CD4-positive, alpha-beta memory T cell (primary cell): ENCODE results near the gene NBAS. TPM values are rescaled to one million over a fixed set of nuclear protein-coding genes. Genes with fewer than 3 reads are reported as not detected.
A peak's percentile ranks its signal among the peaks of the same experiment; 100 is the strongest.

Experiments used
- CTCF ChIA-PET: fragments of 350-600 bp; sonication (Branson Sonifier 250); formaldehyde crosslinking; loops from one replicate; lab custom pipeline; 2021; ENCODE audit warnings: inconsistent platforms; ENCODE audit not compliant: partially characterized antibody; lab: Charles Lee
- POLR2A ChIA-PET: fragments of 350-600 bp; sonication (Branson Sonifier 250); formaldehyde crosslinking; loops from one replicate; lab custom pipeline; 2021; ENCODE audit not compliant: partially characterized antibody; lab: Charles Lee
- DNase-seq, 5 donors: peaks; one replicate each; pipeline versions ENCODE4 v3.0.0 to v3.0.0-alpha.2; 2020 to 2022; ENCODE audit warnings: mixed read lengths in 1 of 5
- H3K27ac ChIP-seq: one replicate; pipeline ENCODE4 v1.7.0; 2013; ENCODE audit warnings: low read depth, low read length
- H3K27me3 ChIP-seq: 2 replicates; pipeline ENCODE4 v1.7.0; 2013; ENCODE audit warnings: mild to moderate bottlenecking, low read length, moderate library complexity; ENCODE audit not compliant: insufficient read depth
- H3K36me3 ChIP-seq: 2 replicates; pipeline ENCODE4 v1.7.0; 2013; ENCODE audit warnings: mild to moderate bottlenecking, low read length, moderate library complexity; ENCODE audit not compliant: insufficient read depth
- H3K4me1 ChIP-seq: 2 replicates; pipeline ENCODE4 v1.7.0; 2013; ENCODE audit warnings: mild to moderate bottlenecking, low read length, moderate library complexity; ENCODE audit not compliant: insufficient read depth
- H3K4me3 ChIP-seq, 2 donors: one replicate each; pipeline ENCODE4 v1.7.0; 2013; ENCODE audit warnings: low read length in 2 of 2, mild to moderate bottlenecking in 1 of 2
- H3K9me3 ChIP-seq, 2 donors: one replicate each; pipeline ENCODE4 v1.7.0; 2013; ENCODE audit warnings: low read length in 2 of 2, control low read depth in 1 of 2; ENCODE audit not compliant: control insufficient read depth in 1 of 2
- H3K27ac Mint-ChIP-seq, 7 donors: one replicate each; pipeline ENCODE4 v1.8.0; 2020 to 2021; ENCODE audit warnings: mixed read lengths in 7 of 7, mild to moderate bottlenecking in 6 of 7, inconsistent platforms in 3 of 7, moderate library complexity in 3 of 7
- H3K27me3 Mint-ChIP-seq, 2 donors: one replicate each; pipeline ENCODE4 v1.8.0; 2020 to 2021; ENCODE audit warnings: mixed read lengths in 2 of 2
- H3K36me3 Mint-ChIP-seq, 2 donors: one replicate each; pipeline ENCODE4 v1.8.0; 2020 to 2021; ENCODE audit warnings: mixed read lengths in 2 of 2, inconsistent platforms in 1 of 2, mild to moderate bottlenecking in 1 of 2
- H3K4me1 Mint-ChIP-seq, 4 donors: one replicate each; pipeline ENCODE4 v1.8.0; 2020 to 2021; ENCODE audit warnings: mixed read lengths in 4 of 4, mild to moderate bottlenecking in 1 of 4
- H3K4me3 Mint-ChIP-seq, 8 donors: one replicate each; pipeline ENCODE4 v1.8.0; 2020 to 2021; ENCODE audit warnings: mixed read lengths in 8 of 8, mild to moderate bottlenecking in 7 of 8, moderate library complexity in 6 of 8, inconsistent platforms in 3 of 8
- H3K9me3 Mint-ChIP-seq, 8 donors: one replicate each; pipeline ENCODE4 v1.8.0; 2020 to 2021; ENCODE audit warnings: mixed read lengths in 8 of 8, mild to moderate bottlenecking in 5 of 8, inconsistent platforms in 3 of 8, moderate library complexity in 1 of 8
- intact Hi-C: fragments of 100-400 bp; cut with micrococcal nuclease; formaldehyde crosslinking; loops from one replicate; pipeline ENCODE4 v1.15.1; 2023
- polyA plus RNA-seq, 2 donors: library from polyadenylated mRNA; unstranded; fragments of 300-500 nt; fragmentation: Illumina TruSeq; gene quantifications; one replicate each; pipeline ENCODE4 v1.2.3, GENCODE V29; 2021
- total RNA-seq, 2 experiments: library from RNA; stranded (reverse); gene quantifications; one replicate each; pipeline ENCODE4 v1.2.3, GENCODE V29; 2021

NBAS gene
- total and polyA plus RNA-seq, 4 experiments from 2014 or later: 16.1 to 37.0 (median 27.1) TPM

- peaks cover 15 to 31% of the 10 kb centered on the region in 2 donors for H3K36me3 Mint-ChIP-seq
These were observed 317.4 kb downstream of the NBAS start for GRCh38 chr2:15243762-15244161.

GRCh38 chr2:15242936-15243461 lies 318.1 kb downstream of the NBAS start:
- Mint-ChIP-seq H3K9me3 (peaks cover 0 to 3% (median 0%) of the 10 kb centered on the region in 8 donors), H3K27ac (no peak overlapping the region), H3K4me1 (peaks cover 11 to 29% (median 15%) of the 10 kb centered on the region in 4 donors), H3K36me3 (peaks cover 18 to 31% of the 10 kb centered on the region in 2 donors), H3K4me3 (no peak overlapping the region), H3K27me3 (no peaks in the 10 kb centered on the region)
- CTCF ChIA-PET: no interaction called here
- Histone ChIP-seq H3K27ac (no peak overlapping the region), H3K4me3 (no peak overlapping the region), H3K4me1 (no peaks in the 10 kb centered on the region), H3K36me3 (no peaks in the 10 kb centered on the region), H3K9me3 (no peaks in the 10 kb centered on the region), H3K27me3 (no peaks in the 10 kb centered on the region)
- no peak for DNase-seq
- intact Hi-C loops: no loop called here
- POLR2A ChIA-PET: no interaction called here

More at GRCh38 chr2:15243762-15244161, 317.4 kb downstream of the NBAS start:
- H3K27ac ChIP-seq: no peak overlapping the region
- ChIA-PET CTCF (no interaction called here), POLR2A (no interaction called here)
- H3K27ac Mint-ChIP-seq: peak overlapping the region in 1 of 7 donors; percentile 48
- DNase-seq: no peak
- H3K9me3 Mint-ChIP-seq: peaks cover 0 to 5% (median 0%) of the 10 kb centered on the region in 8 donors
- no peak overlapping the region for H3K4me3 Mint-ChIP-seq
- intact Hi-C loops: no loop called here
- no peak overlapping the region for H3K4me3 ChIP-seq
- no peaks in the 10 kb centered on the region for H3K27me3 ChIP-seq
- H3K36me3 ChIP-seq: no peaks in the 10 kb centered on the region
- no peaks in the 10 kb centered on the region for H3K9me3 ChIP-seq
- H3K4me1 ChIP-seq: no peaks in the 10 kb centered on the region
- H3K27me3 Mint-ChIP-seq: no peaks in the 10 kb centered on the region
- H3K4me1 Mint-ChIP-seq: peaks cover 10 to 33% (median 18%) of the 10 kb centered on the region in 4 donors

GRCh38 chr2:15241929-15242328 lies 319.2 kb downstream of the NBAS start:
- intact Hi-C loops: no loop called here
- ChIA-PET POLR2A (no interaction called here), CTCF (interaction anchor here (0.7 kb wide), 1 partner anchor 11 kb away, joined by 5 read pairs; no protein-coding TSS in a partner anchor)
- Mint-ChIP-seq H3K27ac (no peak overlapping the region), H3K27me3 (no peaks in the 10 kb centered on the region), H3K36me3 (peaks cover 22 to 38% of the 10 kb centered on the region in 2 donors), H3K4me3 (no peak overlapping the region), H3K9me3 (peaks cover 0 to 3% (median 0%) of the 10 kb centered on the region in 8 donors), H3K4me1 (peaks cover 11 to 28% (median 13%) of the 10 kb centered on the region in 4 donors)
- H3K27me3 ChIP-seq: no peaks in the 10 kb centered on the region
- H3K36me3 ChIP-seq: no peaks in the 10 kb centered on the region
- H3K4me3 ChIP-seq: no peak overlapping the region
- H3K27ac ChIP-seq: no peak overlapping the region
- no peak for DNase-seq
- H3K4me1 ChIP-seq: no peaks in the 10 kb centered on the region
- H3K9me3 ChIP-seq: no peaks in the 10 kb centered on the region

DNA sequence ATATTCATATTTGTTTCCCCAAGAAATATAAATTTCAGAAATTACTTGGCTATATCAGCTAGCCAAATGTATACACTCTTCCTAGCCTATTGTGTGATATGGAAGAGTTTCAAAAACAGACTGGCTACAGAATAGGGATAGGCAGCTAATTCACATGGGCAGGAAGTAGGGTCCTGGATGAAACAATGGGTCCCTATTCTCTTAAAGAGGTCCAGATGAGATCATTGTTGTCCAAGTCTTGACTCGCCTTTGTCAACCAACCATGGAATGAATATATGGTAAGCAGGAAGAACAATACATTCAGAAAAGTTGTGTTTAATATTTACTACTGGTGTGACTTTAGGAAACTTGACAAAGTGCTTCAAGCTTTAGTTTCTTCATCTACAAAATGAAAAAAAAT lies 319.9 kb downstream of the NBAS start:
- H3K9me3 Mint-ChIP-seq: peaks cover 0 to 3% (median 0%) of the 10 kb centered on the region in 8 donors
- no peak overlapping the region for H3K4me3 ChIP-seq
- no peaks in the 10 kb centered on the region for H3K4me1 ChIP-seq
- intact Hi-C loops: no loop called here
- H3K4me1 Mint-ChIP-seq: peaks cover 11 to 28% (median 13%) of the 10 kb centered on the region in 4 donors
- H3K9me3 ChIP-seq: no peaks in the 10 kb centered on the region
- H3K36me3 ChIP-seq: no peaks in the 10 kb centered on the region
- H3K27me3 Mint-ChIP-seq: no peaks in the 10 kb centered on the region
- H3K36me3 Mint-ChIP-seq: peaks cover 22 to 38% of the 10 kb centered on the region in 2 donors
- no peak overlapping the region for H3K27ac ChIP-seq
- no peaks in the 10 kb centered on the region for H3K27me3 ChIP-seq
- H3K27ac Mint-ChIP-seq: no peak overlapping the region
- H3K4me3 Mint-ChIP-seq: no peak overlapping the region
- ChIA-PET POLR2A (interaction anchor here (0.7 kb wide), 1 partner anchor 52 kb away, joined by 3 read pairs; no protein-coding TSS in a partner anchor), CTCF (interaction anchor here (0.7 kb wide), 1 partner anchor 10 kb away, joined by 5 read pairs; no protein-coding TSS in a partner anchor)
- no peak for DNase-seq

- Histone ChIP-seq H3K27me3 (no peaks in the 10 kb centered on the region), H3K27ac (no peak overlapping the region), H3K9me3 (no peaks in the 10 kb centered on the region), H3K4me1 (no peaks in the 10 kb centered on the region), H3K4me3 (no peak overlapping the region), H3K36me3 (no peaks in the 10 kb centered on the region)
- Mint-ChIP-seq H3K27ac (peak overlapping the region in 1 of 7 donors; percentile 43), H3K4me1 (peaks cover 2 to 6% (median 4%) of the 10 kb centered on the region in 4 donors), H3K36me3 (peaks cover 31 to 32% of the 10 kb centered on the region in 2 donors), H3K4me3 (no peak overlapping the region), H3K9me3 (peaks cover 0 to 3% (median 0%) of the 10 kb centered on the region in 8 donors), H3K27me3 (no peaks in the 10 kb centered on the region)
- no peak for DNase-seq
- ChIA-PET CTCF (no interaction called here), POLR2A (no interaction called here)
- intact Hi-C loops: no loop called here
These were observed 323.1 kb downstream of the NBAS start for GRCh38 chr2:15238028-15238427.

GRCh38 chr2:15230599-15231192 lies 330.4 kb downstream of the NBAS start:
- Histone ChIP-seq H3K9me3 (no peaks in the 10 kb centered on the region), H3K36me3 (peaks cover 10% of the 10 kb centered on the region), H3K4me1 (no peaks in the 10 kb centered on the region), H3K27ac (no peak overlapping the region), H3K27me3 (no peaks in the 10 kb centered on the region), H3K4me3 (no peak overlapping the region)
- peaks cover 72% of the 10 kb centered on the region in 2 donors for H3K36me3 Mint-ChIP-seq
- H3K27ac Mint-ChIP-seq: no peak overlapping the region
- POLR2A ChIA-PET: no interaction called here
- no peaks in the 10 kb centered on the region for H3K27me3 Mint-ChIP-seq
- H3K4me3 Mint-ChIP-seq: no peak overlapping the region
- DNase-seq: no peak
- CTCF ChIA-PET: interaction anchor here (1.0 to 1.5 kb wide), 2 partner anchors 11 to 21 kb away, joined by 3 to 5 read pairs; no protein-coding TSS in a partner anchor
- H3K4me1 Mint-ChIP-seq: peaks cover 0 to 2% (median 0%) of the 10 kb centered on the region in 4 donors
- intact Hi-C loops: no loop called here
- no peaks in the 10 kb centered on the region for H3K9me3 Mint-ChIP-seq

GRCh38 chr2:15226661-15227060 lies 334.5 kb downstream of the NBAS start:
- Histone ChIP-seq H3K36me3 (no peaks in the 10 kb centered on the region), H3K9me3 (no peaks in the 10 kb centered on the region), H3K4me3 (no peak overlapping the region), H3K27me3 (no peaks in the 10 kb centered on the region), H3K4me1 (no peaks in the 10 kb centered on the region), H3K27ac (no peak overlapping the region)
- DNase-seq: no peak
- Mint-ChIP-seq H3K4me1 (peaks cover 0 to 2% (median 0%) of the 10 kb centered on the region in 4 donors), H3K27ac (no peak overlapping the region), H3K36me3 (peaks cover 64 to 76% of the 10 kb centered on the region in 2 donors), H3K9me3 (peaks cover 0 to 1% (median 0%) of the 10 kb centered on the region in 8 donors), H3K4me3 (no peak overlapping the region), H3K27me3 (no peaks in the 10 kb centered on the region)
- intact Hi-C loops: no loop called here
- ChIA-PET CTCF (no interaction called here), POLR2A (no interaction called here)
